ENCODE measurements around the gene SAXO2.
"Not testable (repeated sequence)": the region's sequence is repeated elsewhere in the genome, so short reads cannot be mapped to it uniquely, and the experiment has no call there.

Gene SAXO2

DNA sequence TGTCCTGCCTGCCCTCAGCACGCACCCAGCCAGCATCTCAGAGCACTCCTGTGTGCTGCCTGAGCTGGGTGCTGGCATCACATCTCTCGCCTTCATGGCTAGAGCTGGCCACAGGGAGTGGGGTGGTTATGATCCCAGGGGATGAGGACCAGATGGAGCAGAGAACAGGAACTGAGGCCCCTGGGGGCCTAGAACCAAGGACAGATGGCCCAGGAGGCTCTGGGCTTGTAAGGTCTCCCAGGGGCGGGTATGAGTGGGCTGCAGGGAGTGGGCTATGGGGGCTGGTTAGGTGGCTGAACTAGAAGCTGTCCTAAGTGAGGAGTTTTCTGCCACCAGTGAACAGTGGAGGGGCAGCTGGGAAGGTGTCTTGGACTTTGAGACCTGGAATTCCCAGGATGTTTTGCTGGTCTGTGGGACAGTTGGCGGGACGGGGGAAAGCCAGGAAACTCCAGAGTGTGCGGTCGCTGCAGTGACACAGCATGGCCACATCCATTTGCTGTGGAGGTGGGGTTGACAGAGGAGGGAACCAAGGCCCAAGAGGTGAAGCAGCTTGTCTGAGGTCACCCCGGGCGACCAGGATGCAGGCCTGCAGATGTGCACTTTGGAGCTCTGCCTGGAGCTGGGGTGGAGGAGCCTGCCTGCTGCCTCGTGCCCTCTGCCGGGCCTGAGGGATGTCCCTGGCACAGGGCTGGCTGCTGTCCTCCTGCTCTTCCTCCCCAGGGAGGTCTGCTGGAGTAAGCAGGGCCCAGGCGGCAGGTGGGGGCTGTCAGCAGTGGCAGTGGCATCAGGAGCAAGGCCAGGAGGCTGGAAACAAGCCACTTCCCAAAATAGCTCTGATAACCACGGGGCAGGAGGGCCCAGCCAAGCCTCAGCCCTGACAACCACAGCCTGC lies 70.3 kb downstream of the SAXO2 start:
- not testable (repeated sequence) for H3K4me3 Mint-ChIP-seq; H3K4me1 Mint-ChIP-seq (ENCODE audit: low read depth); H3K9me3 Mint-ChIP-seq; H3K27ac Mint-ChIP-seq; H3K27me3 Mint-ChIP-seq; H3K36me3 Mint-ChIP-seq (ENCODE audit: low read depth)

DNA sequence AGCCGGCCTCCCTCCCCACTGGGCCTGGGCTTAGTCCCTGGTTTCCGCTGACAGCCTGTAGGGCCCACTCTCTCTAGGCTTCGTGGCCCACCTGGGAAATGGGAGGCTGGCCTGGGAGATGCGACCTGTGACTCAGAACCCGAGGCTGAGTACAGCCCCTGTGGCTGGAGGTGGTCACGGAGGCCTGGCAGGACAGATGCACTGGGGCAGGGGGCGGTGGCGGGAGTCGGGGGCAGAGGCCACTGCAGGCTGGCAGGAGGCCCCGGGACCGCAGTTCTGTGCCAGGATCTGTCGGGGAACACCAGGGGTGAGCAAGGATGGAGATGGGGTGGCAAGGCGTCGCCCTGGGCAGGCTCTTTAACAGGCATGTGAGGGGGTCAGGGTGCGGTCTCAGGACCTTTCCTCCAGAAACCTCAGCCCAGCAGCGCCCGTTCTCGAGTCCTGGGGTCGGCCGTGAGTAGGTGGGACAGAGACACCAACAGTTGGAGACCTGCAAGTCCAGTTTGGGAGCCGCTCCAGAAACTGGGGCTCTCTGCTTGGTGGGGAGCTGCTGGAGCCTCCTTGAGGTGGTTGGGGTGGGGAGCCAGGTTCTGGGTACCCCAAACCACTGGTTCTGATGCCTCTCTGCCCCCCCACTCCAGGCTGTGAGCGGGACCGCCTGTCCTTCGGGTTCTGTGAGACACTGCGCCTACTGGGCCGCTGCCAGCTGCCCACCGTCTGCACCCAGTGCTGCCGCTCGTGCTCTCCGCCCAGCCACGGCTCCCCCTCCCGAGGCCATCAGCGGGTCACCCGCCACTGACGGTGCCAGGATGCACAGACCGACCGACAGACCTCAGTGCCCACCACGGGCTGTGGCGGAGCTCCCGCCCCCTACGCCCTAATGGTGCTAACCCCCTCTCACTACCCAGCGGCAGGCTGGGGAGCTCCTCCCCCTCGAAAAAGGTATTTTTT lies 71.3 kb downstream of the SAXO2 start:
- H3K9me3 Mint-ChIP-seq, H3K27ac Mint-ChIP-seq: not testable (repeated sequence)

More for the DNA sequence above, 71.3 kb downstream of the SAXO2 start:
- not testable (repeated sequence) for H3K36me3 Mint-ChIP-seq (ENCODE audit: low read depth); H3K27me3 Mint-ChIP-seq; H3K4me3 Mint-ChIP-seq; H3K4me1 Mint-ChIP-seq (ENCODE audit: low read depth)
